ENCODE data around the gene GRIN1.

Gene GRIN1

GRCh38 chr9:137194909-137195308 lies 56.0 kb downstream of the GRIN1 start:
- Histone ChIP-seq H3K4me3 (ENCODE audit: low read depth, low read length) (no peak overlapping the region), H3K9ac (ENCODE audit: low read depth, low read length) (no peak overlapping the region), H3K9me3 (ENCODE audit: control insufficient read depth, insufficient read depth, low read length) (no peaks in the 10 kb centered on the region), H3K36me3 (ENCODE audit: control insufficient read depth, insufficient read depth, low read length) (peaks cover 18% of the 10 kb centered on the region; the same call in 1 of the 2 replicates), H3K4me1 (ENCODE audit: control insufficient read depth, insufficient read depth, low read length) (0 out of 2 replicates have a peak, but pooled peaks cover 4% of the 10 kb centered on the region), H3K27me3 (ENCODE audit: control insufficient read depth, insufficient read depth, low read length) (no peaks in the 10 kb centered on the region), H3K27ac (ENCODE audit: low read depth, low read length) (no peak overlapping the region)

- Histone ChIP-seq H3K9me3 (ENCODE audit: control insufficient read depth, insufficient read depth, low read length) (no peaks in the 10 kb centered on the region), H3K4me3 (ENCODE audit: low read depth, low read length) (no peak overlapping the region), H3K9ac (ENCODE audit: low read depth, low read length) (no peak overlapping the region), H3K4me1 (ENCODE audit: control insufficient read depth, insufficient read depth, low read length) (0 out of 2 replicates have a peak, but pooled peaks cover 4% of the 10 kb centered on the region), H3K27ac (ENCODE audit: low read depth, low read length) (no peak overlapping the region), H3K36me3 (ENCODE audit: control insufficient read depth, insufficient read depth, low read length) (peaks cover 13% of the 10 kb centered on the region; the same call in 1 of the 2 replicates), H3K27me3 (ENCODE audit: control insufficient read depth, insufficient read depth, low read length) (no peaks in the 10 kb centered on the region)
Observed at GRCh38 chr9:137195525-137196220, 56.7 kb downstream of the GRIN1 start.

- Histone ChIP-seq H3K36me3 (ENCODE audit: control insufficient read depth, insufficient read depth, low read length) (no peaks in the 10 kb centered on the region), H3K4me3 (ENCODE audit: low read depth, low read length) (no peak overlapping the region), H3K27me3 (ENCODE audit: control insufficient read depth, insufficient read depth, low read length) (no peaks in the 10 kb centered on the region), H3K4me1 (ENCODE audit: control insufficient read depth, insufficient read depth, low read length) (peaks cover 10% of the 10 kb centered on the region; the same call in 1 of the 2 replicates), H3K9me3 (ENCODE audit: control insufficient read depth, insufficient read depth, low read length) (no peaks in the 10 kb centered on the region), H3K9ac (ENCODE audit: low read depth, low read length) (no peak overlapping the region), H3K27ac (ENCODE audit: low read depth, low read length) (no peak overlapping the region)
Observed at GRCh38 chr9:137198051-137198901, 59.3 kb downstream of the GRIN1 start.

GRCh38 chr9:137198902-137199283 lies 59.9 kb downstream of the GRIN1 start:
- Histone ChIP-seq H3K9ac (ENCODE audit: low read depth, low read length) (no peak overlapping the region), H3K36me3 (ENCODE audit: control insufficient read depth, insufficient read depth, low read length) (no peaks in the 10 kb centered on the region), H3K4me1 (ENCODE audit: control insufficient read depth, insufficient read depth, low read length) (peaks cover 10% of the 10 kb centered on the region; the same call in 1 of the 2 replicates), H3K4me3 (ENCODE audit: low read depth, low read length) (peak overlapping the region; percentile 50; the same call in 1 of the 2 replicates), H3K9me3 (ENCODE audit: control insufficient read depth, insufficient read depth, low read length) (no peaks in the 10 kb centered on the region), H3K27ac (ENCODE audit: low read depth, low read length) (no peak overlapping the region), H3K27me3 (ENCODE audit: control insufficient read depth, insufficient read depth, low read length) (no peaks in the 10 kb centered on the region)

- peak overlapping the region; percentile 50 for H3K4me3 ChIP-seq (ENCODE audit: low read depth, low read length)
- no peaks in the 10 kb centered on the region for H3K27me3 ChIP-seq (ENCODE audit: control insufficient read depth, insufficient read depth, low read length)
- no peaks in the 10 kb centered on the region for H3K9me3 ChIP-seq (ENCODE audit: control insufficient read depth, insufficient read depth, low read length)
- no peak overlapping the region for H3K27ac ChIP-seq (ENCODE audit: low read depth, low read length)
- H3K36me3 ChIP-seq (ENCODE audit: control insufficient read depth, insufficient read depth, low read length): no peaks in the 10 kb centered on the region
- peaks cover 14% of the 10 kb centered on the region; the same call in 1 of the 2 replicates for H3K4me1 ChIP-seq (ENCODE audit: control insufficient read depth, insufficient read depth, low read length)
- H3K9ac ChIP-seq (ENCODE audit: low read depth, low read length): no peak overlapping the region
Observed at GRCh38 chr9:137199411-137200121, 60.6 kb downstream of the GRIN1 start.

- Histone ChIP-seq H3K36me3 (ENCODE audit: control insufficient read depth, insufficient read depth, low read length) (no peaks in the 10 kb centered on the region), H3K4me3 (ENCODE audit: low read depth, low read length) (peak within 1 kb of the TSS; percentile 72), H3K4me1 (ENCODE audit: control insufficient read depth, insufficient read depth, low read length) (peaks cover 10% of the 10 kb centered on the region; the same call in 1 of the 2 replicates), H3K27me3 (ENCODE audit: control insufficient read depth, insufficient read depth, low read length) (no peaks in the 10 kb centered on the region), H3K9ac (ENCODE audit: low read depth, low read length) (peak within 1 kb of the TSS; percentile 45), H3K27ac (ENCODE audit: low read depth, low read length) (peak within 1 kb of the TSS; percentile 59), H3K9me3 (ENCODE audit: control insufficient read depth, insufficient read depth, low read length) (no peaks in the 10 kb centered on the region)
Observed at GRCh38 chr9:137200311-137201204, 61.6 kb downstream of the GRIN1 start, which contains the start of gene TPRN. TPRN (minus strand) TSS chr9:137200741; CDS start chr9:137200711, 30 bp downstream.

GRCh38 chr9:137201205-137201868 lies 62.4 kb downstream of the GRIN1 start:
- Histone ChIP-seq H3K4me1 (ENCODE audit: control insufficient read depth, insufficient read depth, low read length) (peaks cover 10% of the 10 kb centered on the region; the same call in 1 of the 2 replicates), H3K9me3 (ENCODE audit: control insufficient read depth, insufficient read depth, low read length) (no peaks in the 10 kb centered on the region), H3K4me3 (ENCODE audit: low read depth, low read length) (peak overlapping the region; percentile 72), H3K9ac (ENCODE audit: low read depth, low read length) (peak overlapping the region; percentile 45), H3K27ac (ENCODE audit: low read depth, low read length) (peak overlapping the region; percentile 57), H3K27me3 (ENCODE audit: control insufficient read depth, insufficient read depth, low read length) (no peaks in the 10 kb centered on the region), H3K36me3 (ENCODE audit: control insufficient read depth, insufficient read depth, low read length) (no peaks in the 10 kb centered on the region)

- no peak overlapping the region for H3K4me3 ChIP-seq (ENCODE audit: low read depth, low read length)
- no peak overlapping the region for H3K9ac ChIP-seq (ENCODE audit: low read depth, low read length)
- no peak overlapping the region for H3K27ac ChIP-seq (ENCODE audit: low read depth, low read length)
Observed at GRCh38 chr9:137202966-137203365, 64.0 kb downstream of the GRIN1 start.

GRCh38 chr9:137204731-137205125 lies 65.8 kb downstream of the GRIN1 start:
- H3K4me1 ChIP-seq (ENCODE audit: control insufficient read depth, insufficient read depth, low read length): peaks cover 10% of the 10 kb centered on the region; the same call in 1 of the 2 replicates
- peak overlapping the region; percentile 82 for H3K4me3 ChIP-seq (ENCODE audit: low read depth, low read length)
- peak overlapping the region; percentile 89 for H3K9ac ChIP-seq (ENCODE audit: low read depth, low read length)
- no peak overlapping the region for H3K27ac ChIP-seq (ENCODE audit: low read depth, low read length)
- H3K9me3 ChIP-seq (ENCODE audit: control insufficient read depth, insufficient read depth, low read length): no peaks in the 10 kb centered on the region
- H3K27me3 ChIP-seq (ENCODE audit: control insufficient read depth, insufficient read depth, low read length): no peaks in the 10 kb centered on the region
- peaks cover 13% of the 10 kb centered on the region for H3K36me3 ChIP-seq (ENCODE audit: control insufficient read depth, insufficient read depth, low read length)

More at GRCh38 chr9:137202966-137203365, 64.0 kb downstream of the GRIN1 start:
- no peaks in the 10 kb centered on the region for H3K9me3 ChIP-seq (ENCODE audit: control insufficient read depth, insufficient read depth, low read length)
- peaks cover 6% of the 10 kb centered on the region; the same call in 1 of the 2 replicates for H3K36me3 ChIP-seq (ENCODE audit: control insufficient read depth, insufficient read depth, low read length)
- no peaks in the 10 kb centered on the region for H3K27me3 ChIP-seq (ENCODE audit: control insufficient read depth, insufficient read depth, low read length)
- H3K4me1 ChIP-seq (ENCODE audit: control insufficient read depth, insufficient read depth, low read length): peaks cover 10% of the 10 kb centered on the region; the same call in 1 of the 2 replicates

Measured in HUES48 (cell line).